Bronchial epithelial cell (primary cell): Measurements from ENCODE around the gene KIZ. TPM values are rescaled to one million over a fixed set of nuclear protein-coding genes. Genes with fewer than 3 reads are reported as not detected.

Source experiments
- DNase-seq: peaks from one replicate; pipeline ENCODE4 v3.0.0-alpha.2; 2010; ENCODE audit warnings: low read depth
- FAIRE-seq: peaks from 2 replicates; lab custom pipeline; 2011; peaks lifted over from hg19 to GRCh38; lab: Jason Lieb, UNC
- H3K27me3 ChIP-seq: 2 replicates; pipeline ENCODE4 v1.5.1; 2011; ENCODE audit warnings: low read length; ENCODE audit not compliant: control insufficient read depth, insufficient read depth
- H3K36me3 ChIP-seq: 2 replicates; pipeline ENCODE4 v1.5.1; 2011; ENCODE audit warnings: low read length; ENCODE audit not compliant: control insufficient read depth, insufficient read depth
- H3K4me3 ChIP-seq: 2 replicates; pipeline ENCODE4 v1.5.1; 2011; ENCODE audit warnings: mild to moderate bottlenecking, low read depth, low read length, control low read depth
- CTCF ChIP-seq: IDR thresholded peaks from 2 replicates; pipeline ENCODE4 v1.5.1; 2011; ENCODE audit warnings: mild to moderate bottlenecking, moderate library complexity, low read length, control low read depth, inconsistent platforms; ENCODE audit not compliant: insufficient read depth, severe bottlenecking
- total RNA-seq: library from RNA; depleted of rRNA; stranded (reverse); fragments of >200 nt; gene quantifications from 2 replicates; pipeline ENCODE4 v1.2.1, GENCODE V29; 2014

Gene KIZ
- total RNA-seq, 1 donor from 2014 or later = 12.9 TPM

GRCh38 chr20:21127201-21127981 is 1.5 kb downstream of the KIZ start:
- no peak for DNase-seq
- TF ChIP-seq CTCF = no peak
- H3K36me3 ChIP-seq = no peaks in the 10 kb centered on the region
- no peak overlapping the region for H3K4me3 ChIP-seq
- no peaks in the 10 kb centered on the region for H3K27me3 ChIP-seq
- no peak for FAIRE-seq

GRCh38 chr20:21129861-21130260 is 4.0 kb downstream of the KIZ start:
- TF ChIP-seq CTCF = no peak
- Histone ChIP-seq H3K27me3 (no peaks in the 10 kb centered on the region), H3K36me3 (no peaks in the 10 kb centered on the region), H3K4me3 (no peak overlapping the region)
- no peak for FAIRE-seq
- DNase-seq = no peak

GRCh38 chr20:21133404-21133803 is 7.5 kb downstream of the KIZ start:
- no peaks in the 10 kb centered on the region for H3K36me3 ChIP-seq
- FAIRE-seq (no peak), DNase-seq (no peak)
- no peak for TF ChIP-seq CTCF
- H3K27me3 ChIP-seq = no peaks in the 10 kb centered on the region
- no peak overlapping the region for H3K4me3 ChIP-seq

GRCh38 chr20:21133917-21134622 is 8.2 kb downstream of the KIZ start:
- FAIRE-seq = no peak
- DNase-seq = no peak
- Histone ChIP-seq H3K27me3 (no peaks in the 10 kb centered on the region), H3K4me3 (no peak overlapping the region), H3K36me3 (no peaks in the 10 kb centered on the region)
- no peak for TF ChIP-seq CTCF

- FAIRE-seq (no peak), DNase-seq (no peak)
- no peak for TF ChIP-seq CTCF
- H3K36me3 ChIP-seq = no peaks in the 10 kb centered on the region
- no peaks in the 10 kb centered on the region for H3K27me3 ChIP-seq
- no peak overlapping the region for H3K4me3 ChIP-seq
These were observed 9.1 kb downstream of the KIZ start for GRCh38 chr20:21134883-21135493.
